Omental fat pad (tissue), 4 donors: ENCODE results near the gene SPINDOC. TPM values are rescaled to one million over a fixed set of nuclear protein-coding genes. Genes with fewer than 3 reads are reported as not detected.

Experiments
- ATAC-seq: fragments of 150-250 bp; one replicate; pipeline ENCODE4 v1.9.1; 2016; ENCODE audit warnings: mild to moderate bottlenecking, moderate library complexity; ENCODE audit not compliant: low FRiP score
- DNase-seq: peaks from one replicate; pipeline ENCODE4 v3.0.0-alpha.2; 2019; ENCODE audit warnings: low spot score
- CTCF ChIP-seq, 3 donors: fragments of 450-650 bp; IDR thresholded peaks; one replicate each; pipeline ENCODE4 v1.5.1; 2016 to 2017; ENCODE audit warnings: antibody characterized with exemption in 3 of 3, mild to moderate bottlenecking in 3 of 3, moderate library complexity in 2 of 3
- total RNA-seq, 4 donors: library from RNA; depleted of rRNA; stranded (reverse); fragments of >200 nt; gene quantifications; one replicate each; pipeline ENCODE4 v1.1.0, GENCODE V29; 2016

The SPINDOC gene
- total RNA-seq, 4 donors from 2014 or later = 7.3 to 12.8 (median 8.6) TPM

GRCh38 chr11:63845303-63845702 lies 32.0 kb downstream of the SPINDOC start:
- no peak for DNase-seq
- ATAC-seq = peak; percentile 84
- TF ChIP-seq CTCF (IDR thresholded peaks at IDR 0.05) = no peak

GRCh38 chr11:63845911-63846310 lies 32.7 kb downstream of the SPINDOC start:
- ATAC-seq (no peak), DNase-seq (no peak)
- TF ChIP-seq CTCF (IDR thresholded peaks at IDR 0.05) = no peak

- no peak for TF ChIP-seq CTCF (IDR thresholded peaks at IDR 0.05)
- no peak for DNase-seq
- no peak for ATAC-seq
Measured at GRCh38 chr11:63846897-63847296, 33.6 kb downstream of the SPINDOC start.

- TF ChIP-seq CTCF (IDR thresholded peaks at IDR 0.05) = no peak
- DNase-seq (no peak), ATAC-seq (no peak)
Measured at GRCh38 chr11:63847363-63847762, 34.1 kb downstream of the SPINDOC start.

GRCh38 chr11:63849691-63850090 lies 36.4 kb downstream of the SPINDOC start:
- TF ChIP-seq CTCF (IDR thresholded peaks at IDR 0.05) = no peak
- ATAC-seq (no peak), DNase-seq (no peak)

DNA sequence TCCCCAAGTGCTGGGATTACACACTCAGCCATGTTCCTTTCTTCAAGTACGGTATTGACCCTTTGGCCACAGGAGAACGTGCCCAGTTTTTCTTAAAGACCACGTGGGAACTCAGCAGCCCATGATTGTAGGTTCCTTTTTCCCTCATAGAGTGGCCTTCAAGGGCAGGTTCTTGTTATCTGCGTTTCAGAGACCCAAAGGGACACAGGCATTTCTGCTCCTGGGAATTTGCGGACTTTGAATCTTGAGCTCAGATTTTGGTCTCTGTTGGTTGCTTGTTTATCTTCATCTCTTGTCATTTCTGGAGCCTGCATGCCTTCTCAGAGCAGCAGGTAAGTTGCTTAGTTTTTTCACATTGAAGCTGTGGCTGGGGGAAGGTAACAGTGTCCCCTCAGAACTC lies 37.7 kb downstream of the SPINDOC start:
- no peak for DNase-seq
- no peak for ATAC-seq
- TF ChIP-seq CTCF (IDR thresholded peaks at IDR 0.05) = no peak

- ATAC-seq = no peak
- no peak for TF ChIP-seq CTCF (IDR thresholded peaks at IDR 0.05)
- no peak for DNase-seq
Measured at GRCh38 chr11:63851364-63851763, 38.1 kb downstream of the SPINDOC start.
